Testis (tissue), 2 donors: ENCODE data around the gene ZNF624.

Experiments
- POLR2A ChIP-seq: fragments of 450-650 bp; IDR thresholded peaks from one replicate; pipeline ENCODE4 v1.6.1; 2017; ENCODE audit warnings: antibody characterized with exemption, mild to moderate bottlenecking, moderate library complexity
- TF ChIP-seq, protein P1 (sequence below), 3 experiments: fragments of 450-650 bp in 2 of 3; fragments of 200-600 bp in 1 of 3; sonication (generic) in 1 of 3; IDR thresholded peaks; one replicate each; pipeline ENCODE4 v1.5.1; 2016 to 2019; ENCODE audit warnings: antibody characterized with exemption in 3 of 3, mild to moderate bottlenecking in 2 of 3, moderate library complexity in 1 of 3

DNA sequence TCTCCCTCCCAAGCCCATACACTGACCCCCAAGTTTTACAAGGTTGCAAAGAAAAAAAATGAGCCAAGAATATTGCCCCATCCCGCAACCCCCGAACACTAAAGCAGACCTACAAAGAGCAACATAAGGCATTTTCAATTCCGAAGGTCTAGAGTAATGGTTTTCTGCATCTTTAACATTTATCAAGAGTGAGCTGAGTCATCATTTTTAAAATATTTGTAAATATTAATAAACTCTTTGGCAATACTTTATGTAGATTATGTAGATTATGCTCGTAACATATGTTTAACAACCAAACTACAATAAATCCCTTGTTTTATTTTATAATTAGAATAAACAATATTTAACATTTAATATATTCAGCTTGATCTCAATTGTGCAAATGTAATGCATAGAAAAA lies 1.4 kb downstream of the ZNF624 start:
- TF ChIP-seq, protein P1, sequence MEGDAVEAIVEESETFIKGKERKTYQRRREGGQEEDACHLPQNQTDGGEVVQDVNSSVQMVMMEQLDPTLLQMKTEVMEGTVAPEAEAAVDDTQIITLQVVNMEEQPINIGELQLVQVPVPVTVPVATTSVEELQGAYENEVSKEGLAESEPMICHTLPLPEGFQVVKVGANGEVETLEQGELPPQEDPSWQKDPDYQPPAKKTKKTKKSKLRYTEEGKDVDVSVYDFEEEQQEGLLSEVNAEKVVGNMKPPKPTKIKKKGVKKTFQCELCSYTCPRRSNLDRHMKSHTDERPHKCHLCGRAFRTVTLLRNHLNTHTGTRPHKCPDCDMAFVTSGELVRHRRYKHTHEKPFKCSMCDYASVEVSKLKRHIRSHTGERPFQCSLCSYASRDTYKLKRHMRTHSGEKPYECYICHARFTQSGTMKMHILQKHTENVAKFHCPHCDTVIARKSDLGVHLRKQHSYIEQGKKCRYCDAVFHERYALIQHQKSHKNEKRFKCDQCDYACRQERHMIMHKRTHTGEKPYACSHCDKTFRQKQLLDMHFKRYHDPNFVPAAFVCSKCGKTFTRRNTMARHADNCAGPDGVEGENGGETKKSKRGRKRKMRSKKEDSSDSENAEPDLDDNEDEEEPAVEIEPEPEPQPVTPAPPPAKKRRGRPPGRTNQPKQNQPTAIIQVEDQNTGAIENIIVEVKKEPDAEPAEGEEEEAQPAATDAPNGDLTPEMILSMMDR (IDR thresholded peaks at IDR 0.05), result no peak
- no peak for TF ChIP-seq POLR2A
